H1 (cell line): Measurements from ENCODE around the gene GUCY2C. TPM values are rescaled to one million over a fixed set of nuclear protein-coding genes. Genes with fewer than 3 reads are reported as not detected.
A peak's percentile ranks its signal among the peaks of the same experiment; 100 is the strongest.

Experiments
- CTCF ChIA-PET: fragments of 300-600 bp; sonication (Branson Sonifier 250); formaldehyde crosslinking; loops from one replicate; lab custom pipeline; 2021; ENCODE audit not compliant: partially characterized antibody; lab: Charles Lee
- POLR2A ChIA-PET: fragments of 300-600 bp; sonication (Branson Sonifier 250); formaldehyde crosslinking; loops from one replicate; lab custom pipeline; 2021; ENCODE audit warnings: inconsistent platforms; ENCODE audit not compliant: partially characterized antibody; lab: Charles Lee
- DNase-seq, 2 experiments: peaks; one replicate each; pipeline versions ENCODE4 v3.0.0 to v3.0.0-alpha.2; 2010 to 2022; ENCODE audit warnings: low spot score in 2 of 2, low read depth in 1 of 2, mixed read lengths in 1 of 2
- FAIRE-seq: peaks from 2 replicates; lab custom pipeline; 2011; peaks lifted over from hg19 to GRCh38; lab: Jason Lieb, UNC
- H2AFZ ChIP-seq: 2 replicates; pipeline ENCODE4 v1.8.1; 2012; ENCODE audit warnings: low read length, inconsistent platforms
- H2AK5ac ChIP-seq: 2 replicates; pipeline ENCODE4 v1.6.1; 2013; ENCODE audit warnings: low read depth, low read length
- H2BK120ac ChIP-seq: replicated peaks from 2 replicates; pipeline ENCODE3; 2013; ENCODE audit warnings: low read depth, low read length, inconsistent platforms
- H2BK12ac ChIP-seq: 2 replicates; pipeline ENCODE4 v1.6.1; 2013; ENCODE audit warnings: low read depth, low read length
- H2BK15ac ChIP-seq: 2 replicates; pipeline ENCODE4 v1.6.1; 2013; ENCODE audit warnings: low read length
- H2BK20ac ChIP-seq: 2 replicates; pipeline ENCODE4 v1.6.1; 2013; ENCODE audit warnings: low read length
- H2BK5ac ChIP-seq: 2 replicates; pipeline ENCODE4 v1.6.1; 2013; ENCODE audit warnings: low read depth, low read length
- H3K14ac ChIP-seq: 2 replicates; pipeline ENCODE4 v1.6.1; 2013; ENCODE audit warnings: inconsistent platforms; ENCODE audit not compliant: insufficient read length
- H3K18ac ChIP-seq: 2 replicates; pipeline ENCODE4 v1.6.1; 2013; ENCODE audit warnings: low read length; ENCODE audit errors: extremely low read depth
- H3K23ac ChIP-seq: 2 replicates; pipeline ENCODE4 v1.6.1; 2013; ENCODE audit warnings: inconsistent platforms; ENCODE audit not compliant: insufficient read length
- H3K23me2 ChIP-seq: 2 replicates; pipeline ENCODE4 v1.6.1; 2013; ENCODE audit warnings: low read depth, low read length
- H3K27ac ChIP-seq: 2 replicates; pipeline ENCODE4 v1.6.1; 2011; ENCODE audit warnings: low read depth, low read length, inconsistent platforms
- H3K27me3 ChIP-seq, 4 experiments: replicated peaks in 1 of 4; 1 replicate in 1 of 4; 2 replicates in 3 of 4; pipeline versions ENCODE4 v1.6.1 to v1.8.1; 2011 to 2013; ENCODE audit warnings: low read length in 3 of 4, mild to moderate bottlenecking in 3 of 4, inconsistent platforms in 2 of 4, mixed read lengths in 2 of 4, moderate library complexity in 1 of 4; ENCODE audit not compliant: control insufficient read depth in 3 of 4, insufficient read depth in 3 of 4; ENCODE audit errors: extremely low read depth in 1 of 4
- H3K36me3 ChIP-seq, 4 experiments: 2 replicates each; pipeline versions ENCODE4 v1.6.1 to v1.8.1; 2011 to 2013; ENCODE audit warnings: mild to moderate bottlenecking in 4 of 4, low read length in 3 of 4, moderate library complexity in 2 of 4, control low read depth in 1 of 4, inconsistent platforms in 1 of 4; ENCODE audit not compliant: insufficient read depth in 4 of 4, control insufficient read depth in 2 of 4
- H3K4ac ChIP-seq: replicated peaks from 2 replicates; pipeline ENCODE3; 2013; ENCODE audit warnings: low read length, low read depth, mixed read lengths, inconsistent platforms; ENCODE audit not compliant: insufficient read length
- H3K4me1 ChIP-seq, 4 experiments: replicated peaks in 1 of 4; 1 replicate in 1 of 4; 2 replicates in 3 of 4; pipeline versions ENCODE4 v1.6.1 to v1.8.1; 2011 to 2013; ENCODE audit warnings: low read length in 3 of 4, inconsistent platforms in 2 of 4, mixed read lengths in 1 of 4; ENCODE audit not compliant: insufficient read depth in 4 of 4, control insufficient read depth in 3 of 4
- H3K4me2 ChIP-seq, 2 experiments: 2 replicates each; pipeline versions ENCODE4 v1.6.1 to v1.8.1; 2011 to 2013; ENCODE audit warnings: low read depth in 2 of 2, low read length in 2 of 2, control low read depth in 1 of 2, inconsistent platforms in 1 of 2, mild to moderate bottlenecking in 1 of 2; ENCODE audit not compliant: insufficient read depth in 1 of 2
- H3K4me3 ChIP-seq, 4 experiments: fragments of 200-600, 300-600 bp in 1 of 4; sonication (generic), shearing (Covaris generic), sonication (Bioruptor Twin) in 1 of 4; 2 replicates each; pipeline versions ENCODE4 v1.5.1 to v1.8.1; 2011 to 2016; ENCODE audit warnings: low read length in 4 of 4, low read depth in 3 of 4, control low read depth in 2 of 4, inconsistent platforms in 2 of 4, mild to moderate bottlenecking in 2 of 4, mixed read lengths in 1 of 4, moderate library complexity in 1 of 4; ENCODE audit not compliant: insufficient read depth in 2 of 4; ENCODE audit errors: extremely low read depth in 1 of 4
- H3K56ac ChIP-seq: replicated peaks from 2 replicates; pipeline ENCODE3; 2013; ENCODE audit warnings: low read depth, mild to moderate bottlenecking, mixed read lengths, low read length, inconsistent platforms; ENCODE audit not compliant: insufficient read length
- H3K79me1 ChIP-seq: 2 replicates; pipeline ENCODE4 v1.6.1; 2013; ENCODE audit warnings: low read depth, low read length, control low read depth
- H3K79me2 ChIP-seq, 2 experiments: 2 replicates each; pipeline versions ENCODE4 v1.6.1 to v1.8.1; 2012 to 2013; ENCODE audit warnings: low read length in 2 of 2, mild to moderate bottlenecking in 2 of 2, inconsistent platforms in 1 of 2; ENCODE audit not compliant: insufficient read depth in 2 of 2, control insufficient read depth in 1 of 2
- H3K9ac ChIP-seq, 4 experiments: replicated peaks in 1 of 4; 1 replicate in 1 of 4; 2 replicates in 3 of 4; pipeline versions ENCODE4 v1.6.1 to v1.8.1; 2011 to 2013; ENCODE audit warnings: low read depth in 3 of 4, low read length in 3 of 4, control low read depth in 2 of 4, mild to moderate bottlenecking in 2 of 4, moderate library complexity in 2 of 4, inconsistent platforms in 1 of 4; ENCODE audit errors: extremely low read depth in 1 of 4
- H3K9me3 ChIP-seq, 2 experiments: 2 replicates each; pipeline versions ENCODE4 v1.6.1 to v1.8.1; 2012 to 2013; ENCODE audit warnings: mild to moderate bottlenecking in 2 of 2, moderate library complexity in 2 of 2, control low read depth in 1 of 2, inconsistent platforms in 1 of 2, low read depth in 1 of 2, low read length in 1 of 2, mixed read lengths in 1 of 2; ENCODE audit not compliant: insufficient read depth in 2 of 2
- H4K20me1 ChIP-seq, 2 experiments: replicated peaks in 1 of 2; 2 replicates each; pipeline versions ENCODE3 to v1.8.1; 2011 to 2013; ENCODE audit warnings: inconsistent platforms in 2 of 2, low read length in 2 of 2, mild to moderate bottlenecking in 1 of 2; ENCODE audit not compliant: insufficient read depth in 2 of 2, control insufficient read depth in 1 of 2
- H4K5ac ChIP-seq: 2 replicates; pipeline ENCODE4 v1.6.1; 2013; ENCODE audit warnings: low read length, low read depth, mixed read lengths, inconsistent platforms; ENCODE audit not compliant: insufficient read length
- H4K8ac ChIP-seq: 2 replicates; pipeline ENCODE4 v1.8.0; 2013; ENCODE audit warnings: mild to moderate bottlenecking, moderate library complexity, low read length, inconsistent platforms; ENCODE audit not compliant: insufficient read depth; ENCODE audit errors: extremely low read depth
- H4K91ac ChIP-seq: replicated peaks from 2 replicates; pipeline ENCODE3; 2013; ENCODE audit warnings: low read length, mixed read lengths, inconsistent platforms; ENCODE audit not compliant: insufficient read length
- RAD21 ChIP-seq, 2 experiments: IDR thresholded peaks in 1 of 2; conservative IDR thresholded peaks in 1 of 2; 2 replicates each; pipeline ENCODE4 v1.6.1; 2011; ENCODE audit warnings: low read depth in 2 of 2, low read length in 2 of 2, improper control_type of control experiment in 1 of 2, inconsistent platforms in 1 of 2, mild to moderate bottlenecking in 1 of 2, moderate library complexity in 1 of 2
- WGBS, 2 experiments: shearing (Covaris generic) in 1 of 2; methylation state at CpG; one replicate each; pipeline versions ENCODE4 v1.1.6 to v1.1.7; 2013 to 2015; ENCODE audit warnings: low lambda C conversion rate in 2 of 2, mixed read lengths in 2 of 2, inconsistent platforms in 1 of 2, low coverage in 1 of 2, missing lambda C conversion rate in 1 of 2; ENCODE audit not compliant: insufficient replicate concordance in 2 of 2, insufficient coverage in 1 of 2, insufficient read length in 1 of 2; ENCODE audit errors: extremely low coverage in 1 of 2, missing lambda C conversion rate in 1 of 2; 5-methylcytosine and 5-hydroxymethylcytosine counted together
- polyA plus RNA-seq, 7 experiments: library from polyadenylated mRNA; depleted of rRNA in 3 of 7; stranded (reverse) in 5 of 7; unstranded in 2 of 7; fragments of >200 nt in 5 of 7; fragments of 200-250 nt in 2 of 7; gene quantifications; 1 replicate in 5 of 7; 2 replicates in 1 of 7; 4 replicates in 1 of 7; pipeline versions ENCODE4 v1.2.1 to v1.2.3, GENCODE V29; 2011 to 2013; ENCODE audit warnings: missing spikeins in 2 of 7, mixed read lengths in 2 of 7
- total RNA-seq: library from RNA; stranded (reverse); fragmentation: NEBNext Ultra II Directional; extraction: Animal tissue kit (Norgen Biotek cat#: 25700); gene quantifications from 2 replicates; pipeline ENCODE4 v1.2.1, GENCODE V29; 2021
- TF ChIP-seq, protein P1 (sequence below): IDR thresholded peaks from 2 replicates; pipeline ENCODE4 v1.6.1; 2012; ENCODE audit warnings: inconsistent platforms
- TF ChIP-seq, protein P2 (sequence below), 3 experiments: IDR thresholded peaks; 1 replicate in 2 of 3; 2 replicates in 1 of 3; pipeline versions ENCODE4 v1.5.1 to v1.6.1; 2011; ENCODE audit warnings: low read length in 3 of 3, mild to moderate bottlenecking in 3 of 3, inconsistent platforms in 2 of 3, low read depth in 1 of 3, moderate library complexity in 1 of 3; ENCODE audit not compliant: insufficient read depth in 1 of 3; ENCODE audit errors: control extremely low read depth in 1 of 3

The GUCY2C gene
- total and polyA plus RNA-seq, 2 of the 8 experiments (the other 6 are each of a cell fraction or from before 2014, with no cell fraction given) = 1.9 to 3.2 TPM

DNA sequence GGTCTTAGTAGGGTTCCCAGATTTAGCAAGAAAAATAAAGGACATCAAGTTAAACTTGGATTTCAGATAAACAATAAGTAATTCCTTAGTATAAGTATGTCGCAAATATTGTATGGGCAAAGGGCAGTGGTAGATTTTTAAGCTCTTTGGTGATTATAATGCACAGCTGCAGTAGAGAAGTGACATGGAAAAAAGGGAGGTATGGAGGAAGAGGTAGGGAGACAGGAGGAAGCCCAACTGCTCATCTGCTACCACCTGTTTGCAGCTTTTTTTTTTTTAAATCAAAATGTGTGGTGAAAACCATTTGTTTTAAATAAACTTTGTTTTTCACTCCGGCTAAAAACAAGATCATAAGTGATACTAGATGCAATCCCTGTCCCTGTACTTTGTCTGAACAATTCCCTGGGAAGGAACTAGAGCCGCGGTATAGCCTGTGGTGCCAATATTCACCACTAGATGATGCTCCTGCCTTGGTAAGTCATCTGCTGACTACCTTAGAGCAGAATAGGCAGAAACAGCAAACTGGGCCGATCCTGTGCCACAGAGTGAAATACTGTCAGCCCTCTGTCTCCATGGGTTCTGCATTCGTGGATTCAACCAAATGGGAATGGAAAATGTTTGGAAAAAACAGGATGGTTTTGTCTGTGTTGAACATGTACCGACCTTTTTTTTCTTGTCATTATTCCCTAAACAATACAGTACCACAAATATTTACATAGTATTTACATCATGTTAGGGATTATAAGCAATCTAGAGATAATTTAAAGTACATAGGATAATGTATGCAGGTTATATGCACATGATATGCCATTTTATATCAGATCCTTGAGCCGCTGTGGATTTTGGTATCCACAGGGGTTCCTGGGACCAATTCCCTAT, 66.3 kb downstream of the GUCY2C start:
- FAIRE-seq = peak; percentile 98
- Histone ChIP-seq H3K23ac (no peak overlapping the region), H3K27ac (no peak overlapping the region), H4K8ac (no peak overlapping the region), H3K9ac (no peak overlapping the region), H3K56ac (no peak overlapping the region), H3K14ac (no peak overlapping the region), H3K18ac (no peak overlapping the region), H2AFZ (no peak overlapping the region), H2BK12ac (no peak overlapping the region), H3K4me2 (no peak overlapping the region), H3K4me1 (peaks cover 0 to 2% (median 0%) of the 10 kb centered on the region in 4 experiments; a peak in 1 of 7 replicates), H2BK15ac (no peak overlapping the region), H2BK20ac (no peak overlapping the region), H3K4ac (no peak overlapping the region), H2BK5ac (no peak overlapping the region), H3K36me3 (no peaks in the 10 kb centered on the region), H4K91ac (no peak overlapping the region), H3K9me3 (no peaks in the 10 kb centered on the region), H2BK120ac (no peak overlapping the region), H2AK5ac (no peak overlapping the region), H3K27me3 (peaks cover 0 to 1% (median 0%) of the 10 kb centered on the region in 4 experiments; a peak in 1 of 7 replicates), H3K79me2 (no peaks in the 10 kb centered on the region), H3K79me1 (no peaks in the 10 kb centered on the region), H4K20me1 (no peaks in the 10 kb centered on the region), H4K5ac (no peak overlapping the region), H3K23me2 (no peaks in the 10 kb centered on the region), H3K4me3 (no peak overlapping the region)
- POLR2A ChIA-PET = interaction anchor here (1.0 kb wide), 1 partner anchor 140 kb away, joined by 5 read pairs; a partner anchor contains a TSS
- peak; percentile 27 to 86 for DNase-seq
- CTCF ChIA-PET = interaction anchor here (0.6 to 7.2 kb wide), 15 partner anchors 11 to 795 kb away, joined by 3 to 49 read pairs (median 4); no protein-coding TSS in a partner anchor
- peak; percentile 99 to 100 for TF ChIP-seq RAD21 (IDR thresholded peaks at IDR 0.05 in 1 of 2, conservative IDR thresholded peaks at IDR 0.05 in 1 of 2; ENCODE audit: low read depth in 2 of 2, low read length in 2 of 2)
- TF ChIP-seq, protein P1, sequence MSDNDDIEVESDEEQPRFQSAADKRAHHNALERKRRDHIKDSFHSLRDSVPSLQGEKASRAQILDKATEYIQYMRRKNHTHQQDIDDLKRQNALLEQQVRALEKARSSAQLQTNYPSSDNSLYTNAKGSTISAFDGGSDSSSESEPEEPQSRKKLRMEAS = no peak
- TF ChIP-seq, protein P2, sequence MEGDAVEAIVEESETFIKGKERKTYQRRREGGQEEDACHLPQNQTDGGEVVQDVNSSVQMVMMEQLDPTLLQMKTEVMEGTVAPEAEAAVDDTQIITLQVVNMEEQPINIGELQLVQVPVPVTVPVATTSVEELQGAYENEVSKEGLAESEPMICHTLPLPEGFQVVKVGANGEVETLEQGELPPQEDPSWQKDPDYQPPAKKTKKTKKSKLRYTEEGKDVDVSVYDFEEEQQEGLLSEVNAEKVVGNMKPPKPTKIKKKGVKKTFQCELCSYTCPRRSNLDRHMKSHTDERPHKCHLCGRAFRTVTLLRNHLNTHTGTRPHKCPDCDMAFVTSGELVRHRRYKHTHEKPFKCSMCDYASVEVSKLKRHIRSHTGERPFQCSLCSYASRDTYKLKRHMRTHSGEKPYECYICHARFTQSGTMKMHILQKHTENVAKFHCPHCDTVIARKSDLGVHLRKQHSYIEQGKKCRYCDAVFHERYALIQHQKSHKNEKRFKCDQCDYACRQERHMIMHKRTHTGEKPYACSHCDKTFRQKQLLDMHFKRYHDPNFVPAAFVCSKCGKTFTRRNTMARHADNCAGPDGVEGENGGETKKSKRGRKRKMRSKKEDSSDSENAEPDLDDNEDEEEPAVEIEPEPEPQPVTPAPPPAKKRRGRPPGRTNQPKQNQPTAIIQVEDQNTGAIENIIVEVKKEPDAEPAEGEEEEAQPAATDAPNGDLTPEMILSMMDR (IDR thresholded peaks at IDR 0.05; ENCODE audit: control extremely low read depth in 1 of 3, insufficient read depth in 1 of 3, low read depth in 1 of 3, low read length in 3 of 3) = peak; percentile 56 to 99 (median 92)
- 33% methylated on average over 8 of the region's 8 CpGs; no CpG with 5 or more reads in 1 of the 2 experiments for WGBS, 2 experiments
